ENCODE data around the gene NCDN. TPM values are rescaled to one million over a fixed set of nuclear protein-coding genes. Genes with fewer than 3 reads are reported as not detected.

NCDN gene
- total RNA-seq, 1 donor from 2014 or later = 21.6 TPM

- Mint-ChIP-seq H3K36me3 (ENCODE audit: low read depth, unreplicated experiment) (peaks cover 13% of the 10 kb centered on the region), H3K9me3 (ENCODE audit: unreplicated experiment) (no peaks in the 10 kb centered on the region), H3K4me3 (ENCODE audit: unreplicated experiment) (no peak overlapping the region), H3K27me3 (ENCODE audit: unreplicated experiment) (peaks cover 8% of the 10 kb centered on the region), H3K4me1 (ENCODE audit: unreplicated experiment) (no peaks in the 10 kb centered on the region), H3K27ac (ENCODE audit: unreplicated experiment) (no peak overlapping the region)
- DNase-seq (ENCODE audit: low spot score) = no peak
- TF ChIP-seq CTCF (IDR thresholded peaks at IDR 0.05; ENCODE audit: unreplicated experiment) = no peak
These were observed 38.1 kb downstream of the NCDN start for GRCh38 chr1:35595684-35596083.

- Mint-ChIP-seq H3K4me1 (ENCODE audit: unreplicated experiment) (no peaks in the 10 kb centered on the region), H3K4me3 (ENCODE audit: unreplicated experiment) (no peak overlapping the region), H3K36me3 (ENCODE audit: low read depth, unreplicated experiment) (peaks cover 11% of the 10 kb centered on the region), H3K9me3 (ENCODE audit: unreplicated experiment) (no peaks in the 10 kb centered on the region), H3K27me3 (ENCODE audit: unreplicated experiment) (peaks cover under 1% of the 10 kb centered on the region), H3K27ac (ENCODE audit: unreplicated experiment) (no peak overlapping the region)
- DNase-seq (ENCODE audit: low spot score) = no peak
- TF ChIP-seq CTCF (IDR thresholded peaks at IDR 0.05; ENCODE audit: unreplicated experiment) = no peak
These were observed 40.3 kb downstream of the NCDN start for GRCh38 chr1:35597870-35598269.

- no peaks in the 10 kb centered on the region for H3K4me1 Mint-ChIP-seq (ENCODE audit: unreplicated experiment)
- no peak for DNase-seq (ENCODE audit: low spot score)
- no peaks in the 10 kb centered on the region for H3K9me3 Mint-ChIP-seq (ENCODE audit: unreplicated experiment)
- TF ChIP-seq CTCF (IDR thresholded peaks at IDR 0.05; ENCODE audit: unreplicated experiment) = no peak
- H3K36me3 Mint-ChIP-seq (ENCODE audit: low read depth, unreplicated experiment) = peaks cover 18% of the 10 kb centered on the region
- no peaks in the 10 kb centered on the region for H3K27me3 Mint-ChIP-seq (ENCODE audit: unreplicated experiment)
- H3K27ac Mint-ChIP-seq (ENCODE audit: unreplicated experiment) = no peak overlapping the region
- H3K4me3 Mint-ChIP-seq (ENCODE audit: unreplicated experiment) = no peak overlapping the region
These were observed 41.3 kb downstream of the NCDN start for GRCh38 chr1:35598895-35599294.

GRCh38 chr1:35599411-35599810, 41.8 kb downstream of the NCDN start:
- no peak for TF ChIP-seq CTCF (IDR thresholded peaks at IDR 0.05; ENCODE audit: unreplicated experiment)
- DNase-seq (ENCODE audit: low spot score) = no peak
- H3K4me1 Mint-ChIP-seq (ENCODE audit: unreplicated experiment) = no peaks in the 10 kb centered on the region
- H3K27me3 Mint-ChIP-seq (ENCODE audit: unreplicated experiment) = no peaks in the 10 kb centered on the region
- H3K9me3 Mint-ChIP-seq (ENCODE audit: unreplicated experiment) = no peaks in the 10 kb centered on the region
- H3K27ac Mint-ChIP-seq (ENCODE audit: unreplicated experiment) = no peak overlapping the region
- no peak overlapping the region for H3K4me3 Mint-ChIP-seq (ENCODE audit: unreplicated experiment)
- H3K36me3 Mint-ChIP-seq (ENCODE audit: low read depth, unreplicated experiment) = peaks cover 22% of the 10 kb centered on the region

GRCh38 chr1:35600593-35600992, 43.0 kb downstream of the NCDN start:
- Mint-ChIP-seq H3K4me3 (ENCODE audit: unreplicated experiment) (no peak overlapping the region), H3K9me3 (ENCODE audit: unreplicated experiment) (no peaks in the 10 kb centered on the region), H3K4me1 (ENCODE audit: unreplicated experiment) (no peaks in the 10 kb centered on the region), H3K27ac (ENCODE audit: unreplicated experiment) (no peak overlapping the region), H3K27me3 (ENCODE audit: unreplicated experiment) (no peaks in the 10 kb centered on the region), H3K36me3 (ENCODE audit: low read depth, unreplicated experiment) (peaks cover 24% of the 10 kb centered on the region)
- TF ChIP-seq CTCF (IDR thresholded peaks at IDR 0.05; ENCODE audit: unreplicated experiment) = no peak
- no peak for DNase-seq (ENCODE audit: low spot score)

Measured in endothelial cell (in vitro differentiated cells).